ENCODE data around the gene DDIT4L. TPM values are rescaled to one million over a fixed set of nuclear protein-coding genes. Genes with fewer than 3 reads are reported as not detected.

DDIT4L gene
- total RNA-seq, 3 donors from 2014 or later (not counting 1 experiment from before 2014, with no cell fraction given), result not detected

DNA sequence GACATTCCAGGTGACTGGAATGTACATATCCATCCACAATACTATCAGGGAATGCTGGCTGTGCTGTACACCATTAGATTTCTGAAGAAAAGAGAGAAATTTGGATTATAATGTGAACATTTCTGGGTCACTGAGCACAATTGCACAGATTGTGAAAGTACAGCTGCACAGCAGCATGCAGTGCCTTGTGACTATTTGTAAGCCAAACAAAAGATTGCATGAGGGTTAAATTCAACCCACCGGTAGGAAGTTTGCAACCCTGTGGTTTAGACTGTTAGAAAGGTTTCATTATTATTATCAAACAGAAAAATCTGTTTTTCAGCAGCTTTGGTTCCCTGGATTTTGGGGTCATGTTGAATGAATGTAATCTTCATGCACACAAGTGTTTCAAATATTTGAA is 24.5 kb downstream of the DDIT4L start:
- WGBS (ENCODE audit: insufficient coverage), result 0% methylated on average over 1 of the region's 1 CpG
- Histone ChIP-seq H3K9me3 (ENCODE audit: control insufficient read depth, insufficient read depth, low read length) (peaks cover 5% of the 10 kb centered on the region), H3K4me1 (ENCODE audit: control insufficient read depth, insufficient read depth, low read length) (no peaks in the 10 kb centered on the region), H3K4me3 (ENCODE audit: low read length) (no peak overlapping the region), H3K27me3 (ENCODE audit: control insufficient read depth, insufficient read depth, low read length) (no peaks in the 10 kb centered on the region), H3K27ac (ENCODE audit: low read length) (no peak overlapping the region), H3K36me3 (ENCODE audit: control insufficient read depth, insufficient read depth, low read length) (no peaks in the 10 kb centered on the region)
- intact Hi-C loops (cut with micrococcal nuclease), result no loop called here
- no peak overlapping the region for H3K4me3 Mint-ChIP-seq
- peaks cover 5% of the 10 kb centered on the region for H3K36me3 Mint-ChIP-seq
- H3K27me3 Mint-ChIP-seq (ENCODE audit: low read depth in 2 of 2), result no peaks in the 10 kb centered on the region
- ATAC-seq, result no peak
- no peak overlapping the region for H3K27ac Mint-ChIP-seq
- peaks cover 0 to 5% of the 10 kb centered on the region in 2 donors for H3K9me3 Mint-ChIP-seq
- TF ChIP-seq, protein P1, sequence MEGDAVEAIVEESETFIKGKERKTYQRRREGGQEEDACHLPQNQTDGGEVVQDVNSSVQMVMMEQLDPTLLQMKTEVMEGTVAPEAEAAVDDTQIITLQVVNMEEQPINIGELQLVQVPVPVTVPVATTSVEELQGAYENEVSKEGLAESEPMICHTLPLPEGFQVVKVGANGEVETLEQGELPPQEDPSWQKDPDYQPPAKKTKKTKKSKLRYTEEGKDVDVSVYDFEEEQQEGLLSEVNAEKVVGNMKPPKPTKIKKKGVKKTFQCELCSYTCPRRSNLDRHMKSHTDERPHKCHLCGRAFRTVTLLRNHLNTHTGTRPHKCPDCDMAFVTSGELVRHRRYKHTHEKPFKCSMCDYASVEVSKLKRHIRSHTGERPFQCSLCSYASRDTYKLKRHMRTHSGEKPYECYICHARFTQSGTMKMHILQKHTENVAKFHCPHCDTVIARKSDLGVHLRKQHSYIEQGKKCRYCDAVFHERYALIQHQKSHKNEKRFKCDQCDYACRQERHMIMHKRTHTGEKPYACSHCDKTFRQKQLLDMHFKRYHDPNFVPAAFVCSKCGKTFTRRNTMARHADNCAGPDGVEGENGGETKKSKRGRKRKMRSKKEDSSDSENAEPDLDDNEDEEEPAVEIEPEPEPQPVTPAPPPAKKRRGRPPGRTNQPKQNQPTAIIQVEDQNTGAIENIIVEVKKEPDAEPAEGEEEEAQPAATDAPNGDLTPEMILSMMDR (IDR thresholded peaks at IDR 0.05), result no peak
- peaks cover 8 to 9% of the 10 kb centered on the region in 2 donors for H3K4me1 Mint-ChIP-seq
- no peak for DNase-seq

DNA sequence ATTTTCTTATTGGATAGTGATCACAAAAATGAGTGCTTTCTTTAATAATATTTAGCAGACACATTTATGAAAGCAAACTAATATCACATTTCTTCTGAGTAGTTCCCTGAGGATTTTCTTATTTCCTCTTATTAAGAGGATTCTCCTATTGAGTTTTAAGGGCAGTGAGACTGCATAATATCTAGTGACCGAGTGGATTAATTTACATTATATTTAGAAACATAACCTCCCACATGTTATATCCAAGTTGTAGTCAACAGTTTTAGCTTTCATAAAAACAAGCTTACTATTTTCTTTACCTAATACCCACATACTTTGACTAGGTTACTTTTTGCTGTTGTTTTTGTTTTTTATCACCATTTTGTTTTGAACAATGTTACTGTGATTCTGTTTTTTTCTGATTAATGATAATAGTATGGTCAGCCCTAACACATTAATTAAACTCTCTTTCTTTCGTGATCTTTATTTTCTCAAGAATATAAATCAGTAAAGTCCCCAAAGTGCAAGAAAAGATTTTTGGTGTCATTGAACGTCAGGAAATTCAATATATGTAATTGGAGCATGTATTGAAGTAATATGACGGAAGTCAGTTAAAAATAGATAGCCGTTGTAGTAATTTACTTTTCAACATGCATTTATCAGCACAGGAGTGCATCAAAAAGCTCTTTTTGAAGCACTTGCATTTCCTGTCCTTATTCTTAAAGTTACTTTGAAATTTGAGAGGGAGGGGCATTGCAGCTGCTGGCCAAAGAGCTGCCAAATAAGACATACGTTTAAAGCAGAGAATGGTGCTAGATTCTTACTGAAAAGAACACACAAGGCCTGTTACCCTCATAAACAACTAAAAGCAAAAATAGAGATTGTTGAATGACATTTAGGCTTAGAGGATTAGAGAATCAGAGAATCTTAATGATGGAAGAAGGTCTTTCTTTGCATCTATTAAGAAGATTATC is 25.2 kb downstream of the DDIT4L start:
- WGBS (ENCODE audit: insufficient coverage), result 64% methylated on average over 2 of the region's 6 CpGs
- no peak overlapping the region for H3K4me3 ChIP-seq (ENCODE audit: low read length)
- H3K36me3 Mint-ChIP-seq, result peaks cover 5% of the 10 kb centered on the region
- H3K9me3 Mint-ChIP-seq, result peaks cover 0 to 5% of the 10 kb centered on the region in 2 donors
- peaks cover 5% of the 10 kb centered on the region for H3K9me3 ChIP-seq (ENCODE audit: control insufficient read depth, insufficient read depth, low read length)
- intact Hi-C loops (cut with micrococcal nuclease), result no loop called here
- no peak overlapping the region for H3K27ac Mint-ChIP-seq
- no peak overlapping the region for H3K27ac ChIP-seq (ENCODE audit: low read length)
- H3K4me1 ChIP-seq (ENCODE audit: control insufficient read depth, insufficient read depth, low read length), result no peaks in the 10 kb centered on the region
- TF ChIP-seq, protein P1 (IDR thresholded peaks at IDR 0.05), result no peak
- H3K27me3 ChIP-seq (ENCODE audit: control insufficient read depth, insufficient read depth, low read length), result no peaks in the 10 kb centered on the region
- ATAC-seq, result no peak
- H3K27me3 Mint-ChIP-seq (ENCODE audit: low read depth in 2 of 2), result peaks cover 2 to 4% of the 10 kb centered on the region in 2 donors
- H3K4me1 Mint-ChIP-seq, result peaks cover 8 to 9% of the 10 kb centered on the region in 2 donors
- no peaks in the 10 kb centered on the region for H3K36me3 ChIP-seq (ENCODE audit: control insufficient read depth, insufficient read depth, low read length)
- H3K4me3 Mint-ChIP-seq, result no peak overlapping the region
- DNase-seq, result no peak

DNA sequence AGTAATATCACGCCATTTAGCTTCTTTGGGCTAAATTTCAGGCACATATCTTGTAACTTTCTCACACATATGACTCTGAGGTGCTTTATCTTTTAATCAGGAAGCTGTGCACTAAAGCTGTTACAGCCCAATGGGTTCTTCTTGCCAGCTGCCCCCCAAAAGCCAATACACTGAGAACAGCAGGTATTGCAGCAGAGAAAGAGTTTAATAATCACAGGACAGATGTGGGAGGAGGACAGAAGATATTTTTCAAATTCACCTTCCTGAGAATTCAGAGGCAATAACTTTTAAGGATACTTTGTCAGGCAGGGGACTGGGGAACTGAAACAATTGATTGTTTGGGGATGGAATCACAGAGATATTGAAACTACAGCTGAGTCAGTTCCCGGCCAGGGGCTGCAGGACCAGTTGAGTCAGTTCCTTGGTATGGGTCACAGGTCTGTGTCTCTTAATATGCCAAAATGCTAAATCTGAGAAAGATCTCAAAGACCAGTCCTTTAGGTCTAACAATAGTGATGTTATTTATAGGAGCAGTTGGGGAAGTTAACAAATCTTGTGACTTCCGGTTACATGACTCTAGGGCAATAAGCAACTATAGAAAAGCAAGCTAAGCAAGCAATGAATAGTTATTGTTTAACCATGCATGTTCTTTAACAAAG is 28.1 kb downstream of the DDIT4L start:
- Mint-ChIP-seq H3K9me3 (peaks cover 0 to 5% of the 10 kb centered on the region in 2 donors), H3K4me3 (no peak overlapping the region), H3K27me3 (ENCODE audit: low read depth in 2 of 2) (peaks cover 4 to 8% of the 10 kb centered on the region in 2 donors), H3K27ac (no peak overlapping the region), H3K36me3 (peaks cover 5% of the 10 kb centered on the region), H3K4me1 (peaks cover 8 to 9% of the 10 kb centered on the region in 2 donors)
- intact Hi-C loops (cut with micrococcal nuclease), result no loop called here
- 56% methylated on average over 3 of the region's 3 CpGs for WGBS (ENCODE audit: insufficient coverage)
- ATAC-seq (no peak), DNase-seq (no peak)
- Histone ChIP-seq H3K36me3 (ENCODE audit: control insufficient read depth, insufficient read depth, low read length) (no peaks in the 10 kb centered on the region), H3K4me1 (ENCODE audit: control insufficient read depth, insufficient read depth, low read length) (no peaks in the 10 kb centered on the region), H3K4me3 (ENCODE audit: low read length) (no peak overlapping the region), H3K9me3 (ENCODE audit: control insufficient read depth, insufficient read depth, low read length) (peaks cover 5% of the 10 kb centered on the region), H3K27me3 (ENCODE audit: control insufficient read depth, insufficient read depth, low read length) (no peaks in the 10 kb centered on the region), H3K27ac (ENCODE audit: low read length) (no peak overlapping the region)
- TF ChIP-seq, protein P1 (IDR thresholded peaks at IDR 0.05), result no peak
